ENCODE measurements around the gene TLNRD1.

The TLNRD1 gene

DNA sequence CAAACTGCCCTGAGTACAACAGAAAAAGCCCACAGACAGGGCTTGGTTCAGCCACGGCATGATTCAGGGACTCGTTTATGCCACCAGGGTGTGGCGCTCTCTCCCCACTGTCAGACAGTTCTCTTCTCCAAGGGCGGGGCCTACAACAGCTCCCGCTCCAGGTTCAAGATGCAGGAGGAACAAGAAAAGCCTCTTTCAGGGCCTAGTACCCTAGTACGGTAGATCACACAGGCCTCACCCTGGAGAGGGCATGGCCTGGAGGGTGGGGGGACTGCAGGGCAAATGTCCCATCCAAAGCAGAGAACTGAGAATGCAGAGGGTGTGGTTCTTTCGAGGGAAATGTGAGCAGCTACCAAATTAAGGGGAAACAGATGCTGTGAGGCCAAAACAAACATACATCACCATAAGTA, 23.1 kb upstream of the TLNRD1 start:
- DNase-seq (ENCODE audit: low spot score), result peak; percentile 79

GRCh38 chr15:80978685-80979329, 21.9 kb upstream of the TLNRD1 start:
- DNase-seq (ENCODE audit: low spot score), result peak; percentile 27

DNA sequence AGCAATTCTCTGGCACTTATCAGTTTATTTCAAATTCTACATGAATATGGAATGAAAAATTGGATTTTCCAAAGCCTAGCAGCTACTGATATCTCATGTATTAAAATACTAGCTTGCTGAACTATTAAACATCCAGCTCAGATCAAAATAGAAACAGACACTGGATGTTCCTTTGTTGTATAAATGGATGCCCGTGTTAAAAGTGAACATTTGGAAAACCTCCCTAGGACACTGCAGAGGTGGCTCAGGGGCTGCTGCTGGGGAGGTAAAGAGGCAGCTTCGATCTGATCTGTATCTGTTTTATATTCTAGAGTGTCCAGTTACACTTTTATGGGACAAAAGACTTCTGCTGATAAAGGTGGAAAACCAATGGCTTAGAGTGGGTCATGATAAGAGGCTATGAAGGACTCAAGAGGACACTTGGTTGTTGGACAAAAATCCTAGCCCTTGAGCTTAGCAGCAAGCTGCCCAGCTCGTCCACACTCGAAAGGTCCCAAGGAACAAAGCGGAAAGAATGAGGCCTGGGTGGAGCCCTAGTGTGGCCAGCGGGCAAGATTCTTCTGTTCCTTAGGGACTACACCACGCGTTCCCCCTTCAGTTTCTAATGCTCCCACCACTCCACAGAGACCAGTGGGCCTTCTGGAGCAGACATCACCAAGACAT, 21.1 kb upstream of the TLNRD1 start:
- no peak for DNase-seq (ENCODE audit: low spot score)

GRCh38 chr15:80982205-80982604, 18.5 kb upstream of the TLNRD1 start:
- DNase-seq (ENCODE audit: low spot score), result no peak

DNA sequence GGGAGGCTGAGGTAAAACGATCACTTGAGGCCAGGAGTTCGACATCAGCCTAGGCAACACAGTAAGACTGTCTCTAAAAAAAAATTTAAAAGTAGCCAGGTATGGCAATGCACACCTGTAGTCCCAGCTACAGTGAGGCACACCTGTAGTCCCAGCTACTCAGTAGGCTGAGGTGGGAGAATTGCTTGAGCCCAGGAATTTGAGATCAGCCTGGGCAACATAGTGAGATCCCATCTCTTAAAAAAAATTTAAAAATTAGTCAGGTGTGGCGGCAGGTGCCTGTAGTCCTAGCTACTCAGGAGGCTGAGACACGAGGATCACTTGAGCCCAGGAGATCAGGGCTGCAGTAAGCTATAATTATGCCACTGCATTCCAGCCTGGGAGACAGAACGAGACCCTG, 17.9 kb upstream of the TLNRD1 start:
- DNase-seq (ENCODE audit: low spot score), result no peak

DNA sequence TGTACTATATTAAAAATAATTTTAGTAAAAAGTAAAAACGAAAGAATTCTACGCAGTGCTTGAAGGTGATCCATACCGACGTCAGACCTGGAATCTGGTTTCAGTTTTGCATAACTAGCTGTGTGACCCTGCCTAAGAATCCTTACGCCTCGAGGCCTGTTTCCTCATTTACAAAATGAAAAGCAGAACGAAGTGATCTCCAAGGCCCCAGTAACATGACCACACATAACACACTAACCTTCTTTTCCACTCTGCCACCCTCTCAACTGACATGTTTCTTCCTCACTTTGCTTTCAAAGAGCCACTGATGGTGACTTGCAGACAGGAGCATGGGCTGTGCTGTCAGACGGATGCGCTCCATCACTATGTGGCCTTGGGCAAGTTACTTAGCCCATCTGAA, 15.9 kb upstream of the TLNRD1 start:
- no peak for DNase-seq (ENCODE audit: low spot score)

- no peak for DNase-seq (ENCODE audit: low spot score)
Measured at GRCh38 chr15:80985981-80986380, 14.7 kb upstream of the TLNRD1 start.

GRCh38 chr15:80986487-80986886, 14.2 kb upstream of the TLNRD1 start:
- DNase-seq (ENCODE audit: low spot score), result no peak

GRCh38 chr15:80988148-80988796, 12.5 kb upstream of the TLNRD1 start:
- DNase-seq (ENCODE audit: low spot score), result no peak

DNA sequence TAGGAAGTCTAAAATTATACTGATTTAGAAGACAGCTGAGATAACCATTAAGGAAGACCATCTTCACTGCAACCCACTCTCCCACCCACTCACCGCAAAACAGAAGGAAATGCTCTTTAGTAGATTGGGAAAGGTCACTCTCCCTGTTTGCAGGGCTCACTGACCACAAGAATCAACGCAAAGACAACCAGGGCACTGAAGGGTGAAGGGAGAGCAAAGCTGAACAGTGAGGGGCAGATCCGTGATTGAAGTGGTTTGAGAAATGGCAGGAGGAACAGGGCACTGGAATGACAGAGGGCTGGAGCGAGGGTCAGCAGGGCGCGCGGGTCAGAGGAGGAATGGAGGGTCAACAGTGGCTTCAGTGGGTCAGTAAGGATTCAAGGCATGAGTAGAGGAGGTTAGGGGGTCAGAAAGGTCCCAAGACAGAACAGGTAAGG, 11.6 kb upstream of the TLNRD1 start:
- DNase-seq (ENCODE audit: low spot score), result no peak

GRCh38 chr15:80989518-80990478, 10.9 kb upstream of the TLNRD1 start, which contains the start of gene MESD:
Gene MESD (minus strand): TSS chr15:80989819. CDS start chr15:80989791, 28 bp downstream.
- peak; percentile 99 for DNase-seq (ENCODE audit: low spot score)

DNA sequence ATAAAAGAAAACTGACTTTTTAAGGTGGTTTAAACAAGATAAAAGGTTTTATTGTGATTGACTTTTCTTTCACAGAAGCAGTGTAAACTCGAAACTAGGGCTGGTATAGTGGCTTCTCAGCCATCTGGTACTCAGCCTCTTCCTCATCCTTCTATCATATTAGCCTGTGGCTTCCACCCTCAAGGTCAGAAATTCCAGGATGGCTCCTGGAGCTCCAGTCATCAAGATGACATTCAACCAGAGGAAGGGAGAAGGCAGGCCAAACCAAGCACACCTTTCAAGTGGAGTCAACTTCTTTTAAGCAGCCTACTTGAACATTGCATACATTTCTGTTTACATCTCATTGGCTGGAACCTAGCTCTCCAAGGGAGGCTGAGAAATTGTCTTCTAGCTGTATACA, 9.8 kb upstream of the TLNRD1 start:
- no peak for DNase-seq (ENCODE audit: low spot score)

GRCh38 chr15:80991421-80991820, 9.3 kb upstream of the TLNRD1 start:
- peak; percentile 80 for DNase-seq (ENCODE audit: low spot score)

- DNase-seq (ENCODE audit: low spot score), result no peak
Measured at GRCh38 chr15:80992006-80992405, 8.7 kb upstream of the TLNRD1 start.

DNA sequence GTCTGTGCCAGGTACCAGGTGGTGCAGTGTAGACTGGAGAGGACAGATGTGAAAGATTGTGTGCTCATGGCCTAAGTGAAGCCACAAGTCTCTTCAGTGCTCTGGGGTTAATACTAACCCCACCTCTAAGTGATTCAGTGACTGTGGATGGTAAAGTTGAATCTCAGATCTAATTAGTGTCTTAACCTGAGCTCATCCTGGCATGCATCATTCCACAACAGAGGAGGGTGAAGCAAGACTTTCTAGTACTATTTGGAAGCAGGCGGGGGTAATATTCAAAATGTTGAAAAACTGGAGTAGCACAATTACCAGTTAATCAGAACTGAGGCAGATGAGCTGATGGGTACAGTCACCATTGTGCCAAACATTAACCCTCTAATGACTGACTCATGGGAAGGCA, 8.3 kb upstream of the TLNRD1 start:
- no peak for DNase-seq (ENCODE audit: low spot score)

DNA sequence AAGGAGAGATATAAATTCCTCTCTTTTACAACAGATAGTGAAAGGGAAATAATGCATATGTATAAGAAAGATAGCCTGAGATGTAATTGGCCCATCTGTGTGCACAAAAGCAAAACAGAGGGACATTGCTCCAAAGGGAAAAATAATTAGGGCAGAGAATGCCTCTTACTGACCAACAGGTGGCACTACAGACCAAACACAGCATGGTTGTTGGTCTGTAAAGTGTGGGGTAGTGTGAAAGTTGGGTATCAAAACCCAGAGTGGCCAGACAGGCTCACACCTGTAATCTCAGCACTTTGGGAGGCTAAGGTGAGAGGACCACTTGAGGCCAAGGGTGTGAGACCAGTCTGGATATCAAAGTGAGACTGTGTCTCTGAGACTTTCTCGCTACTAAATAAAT, 4.5 kb upstream of the TLNRD1 start:
- no peak for DNase-seq (ENCODE audit: low spot score)

- DNase-seq (ENCODE audit: low spot score), result no peak
Measured at GRCh38 chr15:80997692-80998091, 3.0 kb upstream of the TLNRD1 start.

DNA sequence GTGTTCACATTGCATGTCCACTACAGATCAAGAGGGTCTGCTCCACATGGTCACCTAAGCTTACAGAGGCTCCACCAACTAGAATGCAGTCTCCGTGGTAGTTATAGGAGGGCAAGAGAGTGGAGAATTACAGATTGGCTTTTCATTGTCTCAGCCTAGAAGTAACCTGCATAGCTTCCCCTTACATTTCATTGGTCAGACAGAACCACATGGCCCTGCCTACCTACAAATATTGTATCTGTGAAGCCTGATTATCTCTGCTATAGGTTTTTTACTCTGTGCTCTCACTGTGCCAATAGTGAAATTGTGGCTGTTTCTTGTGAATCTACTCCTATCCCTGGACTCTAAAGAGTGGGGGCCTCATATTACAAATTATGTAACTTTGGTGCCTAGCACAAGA, 2.5 kb upstream of the TLNRD1 start:
- no peak for DNase-seq (ENCODE audit: low spot score)

DNA sequence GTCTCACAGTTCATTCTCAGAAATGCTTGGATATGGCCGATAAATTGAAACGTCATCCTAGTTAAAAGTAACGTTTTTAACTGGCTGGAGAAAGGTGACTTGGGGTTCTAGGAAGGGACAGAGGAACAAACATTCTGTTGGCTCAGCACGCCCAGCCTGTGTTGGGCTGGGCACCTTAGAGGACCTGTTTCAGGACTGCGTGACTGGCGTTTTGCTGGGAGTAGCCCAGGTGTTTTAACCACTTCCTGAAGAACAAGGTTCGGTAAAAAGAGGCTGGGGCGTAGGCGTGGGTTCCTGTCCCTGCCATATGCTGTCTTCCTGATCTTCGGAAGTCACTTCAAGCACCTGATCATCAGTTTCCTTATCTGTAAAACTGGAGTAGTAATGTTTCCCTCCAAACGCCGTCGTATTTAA, 1.1 kb upstream of the TLNRD1 start:
- no peak for DNase-seq (ENCODE audit: low spot score)

DNA sequence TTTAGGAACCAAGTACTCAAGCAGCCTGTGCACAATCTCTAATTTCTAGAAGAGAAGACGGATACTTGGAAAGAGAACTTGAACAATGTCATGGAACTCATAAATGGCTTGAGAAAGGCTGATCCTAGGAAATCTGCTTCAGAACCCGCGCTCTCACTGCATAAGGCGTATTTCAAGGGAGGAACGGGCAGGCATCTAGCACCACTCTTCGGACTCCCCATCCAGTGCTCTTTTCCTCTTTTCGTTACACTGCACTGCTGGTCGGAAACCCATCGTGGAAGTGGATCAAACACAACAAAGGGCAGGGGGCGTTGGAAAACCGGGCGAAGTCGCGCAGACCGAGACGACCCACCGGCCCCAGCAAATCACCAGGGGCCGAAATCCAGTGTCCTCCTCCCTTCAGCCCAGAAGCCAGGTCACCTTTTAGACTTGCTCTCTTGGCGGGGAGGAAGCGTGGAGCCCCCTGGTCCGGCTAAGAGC, 539 bp upstream of the TLNRD1 start:
- peak; percentile 12 for DNase-seq (ENCODE audit: low spot score)

DNA sequence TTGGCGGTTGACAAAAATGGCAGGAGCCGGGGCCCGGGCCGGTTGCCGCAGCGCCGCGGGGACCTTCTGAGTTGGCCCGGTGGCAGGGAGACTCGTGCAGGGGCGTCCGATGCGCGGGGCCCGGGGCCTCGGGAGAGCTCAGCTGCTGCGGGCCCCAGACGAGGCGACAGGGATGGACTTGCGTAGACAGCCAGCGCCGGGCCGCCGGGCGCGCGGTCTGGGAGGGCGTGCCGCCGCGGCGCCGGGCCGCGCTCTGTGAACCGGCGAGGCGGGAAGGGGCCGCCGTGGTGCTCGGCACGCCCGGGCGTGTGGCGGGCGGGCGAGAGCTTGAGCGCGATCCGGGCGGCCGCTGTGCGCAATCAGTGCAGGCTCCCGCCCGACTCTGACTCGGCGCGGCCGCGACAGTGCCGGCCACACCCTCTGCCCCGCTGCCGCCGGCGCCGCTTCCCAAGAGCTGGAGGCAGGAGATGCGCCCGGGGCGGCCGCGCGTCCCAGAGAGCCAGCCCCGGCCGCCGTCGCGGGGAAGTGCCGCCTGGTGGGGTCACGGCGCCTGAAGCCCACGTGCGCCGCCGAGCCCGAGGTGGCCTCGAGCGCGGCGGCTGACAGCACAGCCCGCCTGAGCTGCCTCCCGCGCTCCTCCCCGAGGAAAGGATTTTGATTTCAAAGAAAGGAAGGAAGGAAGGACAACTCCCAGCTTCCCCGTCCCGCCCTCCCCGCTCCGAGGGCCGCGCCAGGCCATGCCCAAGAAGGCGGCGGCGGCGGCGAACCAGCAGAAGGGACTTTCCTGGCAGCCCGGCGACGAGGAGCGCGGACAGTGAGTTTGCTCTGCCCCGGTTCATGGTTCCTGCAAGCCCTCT, 657 bp downstream of the TLNRD1 start:
- peak; percentile 78 for DNase-seq (ENCODE audit: low spot score)
